H1 (cell line): Measurements from ENCODE around the gene TMEM131L. TPM values are rescaled to one million over a fixed set of nuclear protein-coding genes. Genes with fewer than 3 reads are reported as not detected.

Experiments used
- CTCF ChIA-PET: fragments of 300-600 bp; sonication (Branson Sonifier 250); formaldehyde crosslinking; loops from one replicate; lab custom pipeline; 2021; ENCODE audit not compliant: partially characterized antibody; lab: Charles Lee
- POLR2A ChIA-PET: fragments of 300-600 bp; sonication (Branson Sonifier 250); formaldehyde crosslinking; loops from one replicate; lab custom pipeline; 2021; ENCODE audit warnings: inconsistent platforms; ENCODE audit not compliant: partially characterized antibody; lab: Charles Lee
- DNase-seq, 2 experiments: peaks; one replicate each; pipeline versions ENCODE4 v3.0.0 to v3.0.0-alpha.2; 2010 to 2022; ENCODE audit warnings: low spot score in 2 of 2, low read depth in 1 of 2, mixed read lengths in 1 of 2
- FAIRE-seq: peaks from 2 replicates; lab custom pipeline; 2011; peaks lifted over from hg19 to GRCh38; lab: Jason Lieb, UNC
- H2AFZ ChIP-seq: 2 replicates; pipeline ENCODE4 v1.8.1; 2012; ENCODE audit warnings: low read length, inconsistent platforms
- H2AK5ac ChIP-seq: 2 replicates; pipeline ENCODE4 v1.6.1; 2013; ENCODE audit warnings: low read depth, low read length
- H2BK120ac ChIP-seq: replicated peaks from 2 replicates; pipeline ENCODE3; 2013; ENCODE audit warnings: low read depth, low read length, inconsistent platforms
- H2BK12ac ChIP-seq: 2 replicates; pipeline ENCODE4 v1.6.1; 2013; ENCODE audit warnings: low read depth, low read length
- H2BK15ac ChIP-seq: 2 replicates; pipeline ENCODE4 v1.6.1; 2013; ENCODE audit warnings: low read length
- H2BK20ac ChIP-seq: 2 replicates; pipeline ENCODE4 v1.6.1; 2013; ENCODE audit warnings: low read length
- H2BK5ac ChIP-seq: 2 replicates; pipeline ENCODE4 v1.6.1; 2013; ENCODE audit warnings: low read depth, low read length
- H3K14ac ChIP-seq: 2 replicates; pipeline ENCODE4 v1.6.1; 2013; ENCODE audit warnings: inconsistent platforms; ENCODE audit not compliant: insufficient read length
- H3K18ac ChIP-seq: 2 replicates; pipeline ENCODE4 v1.6.1; 2013; ENCODE audit warnings: low read length; ENCODE audit errors: extremely low read depth
- H3K23ac ChIP-seq: 2 replicates; pipeline ENCODE4 v1.6.1; 2013; ENCODE audit warnings: inconsistent platforms; ENCODE audit not compliant: insufficient read length
- H3K23me2 ChIP-seq: 2 replicates; pipeline ENCODE4 v1.6.1; 2013; ENCODE audit warnings: low read depth, low read length
- H3K27ac ChIP-seq: 2 replicates; pipeline ENCODE4 v1.6.1; 2011; ENCODE audit warnings: low read depth, low read length, inconsistent platforms
- H3K27me3 ChIP-seq, 4 experiments: replicated peaks in 1 of 4; 1 replicate in 1 of 4; 2 replicates in 3 of 4; pipeline versions ENCODE4 v1.6.1 to v1.8.1; 2011 to 2013; ENCODE audit warnings: low read length in 3 of 4, mild to moderate bottlenecking in 3 of 4, inconsistent platforms in 2 of 4, mixed read lengths in 2 of 4, moderate library complexity in 1 of 4; ENCODE audit not compliant: control insufficient read depth in 3 of 4, insufficient read depth in 3 of 4; ENCODE audit errors: extremely low read depth in 1 of 4
- H3K36me3 ChIP-seq, 4 experiments: 2 replicates each; pipeline versions ENCODE4 v1.6.1 to v1.8.1; 2011 to 2013; ENCODE audit warnings: mild to moderate bottlenecking in 4 of 4, low read length in 3 of 4, moderate library complexity in 2 of 4, control low read depth in 1 of 4, inconsistent platforms in 1 of 4; ENCODE audit not compliant: insufficient read depth in 4 of 4, control insufficient read depth in 2 of 4
- H3K4ac ChIP-seq: replicated peaks from 2 replicates; pipeline ENCODE3; 2013; ENCODE audit warnings: low read length, low read depth, mixed read lengths, inconsistent platforms; ENCODE audit not compliant: insufficient read length
- H3K4me1 ChIP-seq, 4 experiments: replicated peaks in 1 of 4; 1 replicate in 1 of 4; 2 replicates in 3 of 4; pipeline versions ENCODE4 v1.6.1 to v1.8.1; 2011 to 2013; ENCODE audit warnings: low read length in 3 of 4, inconsistent platforms in 2 of 4, mixed read lengths in 1 of 4; ENCODE audit not compliant: insufficient read depth in 4 of 4, control insufficient read depth in 3 of 4
- H3K4me2 ChIP-seq, 2 experiments: 2 replicates each; pipeline versions ENCODE4 v1.6.1 to v1.8.1; 2011 to 2013; ENCODE audit warnings: low read depth in 2 of 2, low read length in 2 of 2, control low read depth in 1 of 2, inconsistent platforms in 1 of 2, mild to moderate bottlenecking in 1 of 2; ENCODE audit not compliant: insufficient read depth in 1 of 2
- H3K4me3 ChIP-seq, 4 experiments: fragments of 200-600, 300-600 bp in 1 of 4; sonication (generic), shearing (Covaris generic), sonication (Bioruptor Twin) in 1 of 4; 2 replicates each; pipeline versions ENCODE4 v1.5.1 to v1.8.1; 2011 to 2016; ENCODE audit warnings: low read length in 4 of 4, low read depth in 3 of 4, control low read depth in 2 of 4, inconsistent platforms in 2 of 4, mild to moderate bottlenecking in 2 of 4, mixed read lengths in 1 of 4, moderate library complexity in 1 of 4; ENCODE audit not compliant: insufficient read depth in 2 of 4; ENCODE audit errors: extremely low read depth in 1 of 4
- H3K56ac ChIP-seq: replicated peaks from 2 replicates; pipeline ENCODE3; 2013; ENCODE audit warnings: low read depth, mild to moderate bottlenecking, mixed read lengths, low read length, inconsistent platforms; ENCODE audit not compliant: insufficient read length
- H3K79me1 ChIP-seq: 2 replicates; pipeline ENCODE4 v1.6.1; 2013; ENCODE audit warnings: low read depth, low read length, control low read depth
- H3K79me2 ChIP-seq, 2 experiments: 2 replicates each; pipeline versions ENCODE4 v1.6.1 to v1.8.1; 2012 to 2013; ENCODE audit warnings: low read length in 2 of 2, mild to moderate bottlenecking in 2 of 2, inconsistent platforms in 1 of 2; ENCODE audit not compliant: insufficient read depth in 2 of 2, control insufficient read depth in 1 of 2
- H3K9ac ChIP-seq, 4 experiments: replicated peaks in 1 of 4; 1 replicate in 1 of 4; 2 replicates in 3 of 4; pipeline versions ENCODE4 v1.6.1 to v1.8.1; 2011 to 2013; ENCODE audit warnings: low read depth in 3 of 4, low read length in 3 of 4, control low read depth in 2 of 4, mild to moderate bottlenecking in 2 of 4, moderate library complexity in 2 of 4, inconsistent platforms in 1 of 4; ENCODE audit errors: extremely low read depth in 1 of 4
- H3K9me3 ChIP-seq, 2 experiments: 2 replicates each; pipeline versions ENCODE4 v1.6.1 to v1.8.1; 2012 to 2013; ENCODE audit warnings: mild to moderate bottlenecking in 2 of 2, moderate library complexity in 2 of 2, control low read depth in 1 of 2, inconsistent platforms in 1 of 2, low read depth in 1 of 2, low read length in 1 of 2, mixed read lengths in 1 of 2; ENCODE audit not compliant: insufficient read depth in 2 of 2
- H4K20me1 ChIP-seq, 2 experiments: replicated peaks in 1 of 2; 2 replicates each; pipeline versions ENCODE3 to v1.8.1; 2011 to 2013; ENCODE audit warnings: inconsistent platforms in 2 of 2, low read length in 2 of 2, mild to moderate bottlenecking in 1 of 2; ENCODE audit not compliant: insufficient read depth in 2 of 2, control insufficient read depth in 1 of 2
- H4K5ac ChIP-seq: 2 replicates; pipeline ENCODE4 v1.6.1; 2013; ENCODE audit warnings: low read length, low read depth, mixed read lengths, inconsistent platforms; ENCODE audit not compliant: insufficient read length
- H4K8ac ChIP-seq: 2 replicates; pipeline ENCODE4 v1.8.0; 2013; ENCODE audit warnings: mild to moderate bottlenecking, moderate library complexity, low read length, inconsistent platforms; ENCODE audit not compliant: insufficient read depth; ENCODE audit errors: extremely low read depth
- H4K91ac ChIP-seq: replicated peaks from 2 replicates; pipeline ENCODE3; 2013; ENCODE audit warnings: low read length, mixed read lengths, inconsistent platforms; ENCODE audit not compliant: insufficient read length
- BCL11A ChIP-seq, 2 experiments: IDR thresholded peaks; one replicate each; pipeline ENCODE4 v1.6.1; 2011; ENCODE audit warnings: low read depth in 2 of 2, low read length in 2 of 2, mild to moderate bottlenecking in 2 of 2
- BRCA1 ChIP-seq: IDR thresholded peaks from 2 replicates; pipeline ENCODE4 v1.6.1; 2012; ENCODE audit warnings: low read depth, low read length, improper control_type of control experiment
- E2F6 ChIP-seq: IDR thresholded peaks from 2 replicates; pipeline ENCODE4 v1.6.1; 2012; ENCODE audit warnings: inconsistent platforms
- GABPA ChIP-seq: IDR thresholded peaks from 2 replicates; pipeline ENCODE4 v1.6.1; 2011; ENCODE audit warnings: mild to moderate bottlenecking, low read length, moderate library complexity, borderline replicate concordance; ENCODE audit not compliant: insufficient read depth
- JUN ChIP-seq: IDR thresholded peaks from 2 replicates; pipeline ENCODE4 v1.6.1; 2011; ENCODE audit warnings: low read depth, mild to moderate bottlenecking, improper control_type of control experiment, low read length
- SIX5 ChIP-seq: IDR thresholded peaks from 2 replicates; pipeline ENCODE4 v1.6.1; 2011; ENCODE audit warnings: mild to moderate bottlenecking, low read depth, low read length
- TAF1 ChIP-seq: IDR thresholded peaks from 2 replicates; pipeline ENCODE4 v1.6.1; 2011; ENCODE audit warnings: mild to moderate bottlenecking, low read depth, low read length
- TBP ChIP-seq: IDR thresholded peaks from 2 replicates; pipeline ENCODE4 v1.6.1; 2011; ENCODE audit warnings: low read depth, low read length, improper control_type of control experiment
- TEAD4 ChIP-seq: IDR thresholded peaks from 2 replicates; pipeline ENCODE4 v1.6.1; 2012; ENCODE audit warnings: low read depth, low read length, inconsistent platforms, mixed read lengths
- WGBS, 2 experiments: shearing (Covaris generic) in 1 of 2; methylation state at CpG; one replicate each; pipeline versions ENCODE4 v1.1.6 to v1.1.7; 2013 to 2015; ENCODE audit warnings: low lambda C conversion rate in 2 of 2, mixed read lengths in 2 of 2, inconsistent platforms in 1 of 2, low coverage in 1 of 2, missing lambda C conversion rate in 1 of 2; ENCODE audit not compliant: insufficient replicate concordance in 2 of 2, insufficient coverage in 1 of 2, insufficient read length in 1 of 2; ENCODE audit errors: extremely low coverage in 1 of 2, missing lambda C conversion rate in 1 of 2; 5-methylcytosine and 5-hydroxymethylcytosine counted together
- polyA plus RNA-seq, 7 experiments: library from polyadenylated mRNA; depleted of rRNA in 3 of 7; stranded (reverse) in 5 of 7; unstranded in 2 of 7; fragments of >200 nt in 5 of 7; fragments of 200-250 nt in 2 of 7; gene quantifications; 1 replicate in 5 of 7; 2 replicates in 1 of 7; 4 replicates in 1 of 7; pipeline versions ENCODE4 v1.2.1 to v1.2.3, GENCODE V29; 2011 to 2013; ENCODE audit warnings: missing spikeins in 2 of 7, mixed read lengths in 2 of 7
- total RNA-seq: library from RNA; stranded (reverse); fragmentation: NEBNext Ultra II Directional; extraction: Animal tissue kit (Norgen Biotek cat#: 25700); gene quantifications from 2 replicates; pipeline ENCODE4 v1.2.1, GENCODE V29; 2021
- TF ChIP-seq, protein P1 (sequence below): IDR thresholded peaks from 2 replicates; pipeline ENCODE4 v1.6.1; 2012; ENCODE audit warnings: low read length, inconsistent platforms

TMEM131L gene
- total and polyA plus RNA-seq, 2 of the 8 experiments (the other 6 are each of a cell fraction or from before 2014, with no cell fraction given): 14.3 to 26.1 TPM

GRCh38 chr4:153452658-153453378 lies 13.3 kb upstream of the TMEM131L start:
- 0 out of 2 replicates have a peak, but pooled peaks cover 3% of the 10 kb centered on the region for H3K23me2 ChIP-seq
- no peaks in the 10 kb centered on the region for H3K9me3 ChIP-seq
- ChIA-PET POLR2A (interaction anchor here (0.8 to 2.0 kb wide), 5 partner anchors 11 to 108 kb away, joined by 3 to 13 read pairs (median 3); partner anchors contain the start of genes MND1 and TMEM131L), CTCF (interaction anchor here (1.0 to 1.5 kb wide), 5 partner anchors 12 to 298 kb away, joined by 3 to 5 read pairs (median 3); partner anchors contain the start of gene TMEM131L)
- no peak overlapping the region for H4K5ac ChIP-seq
- no peak overlapping the region for H4K91ac ChIP-seq
- H3K79me1 ChIP-seq: no peaks in the 10 kb centered on the region
- no peak overlapping the region for H3K27ac ChIP-seq
- peaks cover 2 to 11% (median 7%) of the 10 kb centered on the region in 4 experiments; a peak in 5 of 7 replicates for H3K4me1 ChIP-seq
- no peaks in the 10 kb centered on the region; a peak in 1 of 7 replicates for H3K27me3 ChIP-seq
- WGBS, 2 experiments: 75% methylated on average over 1 of the region's 4 CpGs; no CpG with 5 or more reads in 1 of the 2 experiments
- no peak overlapping the region for H3K14ac ChIP-seq
- H2AK5ac ChIP-seq: no peak overlapping the region
- no peak overlapping the region for H2BK12ac ChIP-seq
- H3K79me2 ChIP-seq: no peaks in the 10 kb centered on the region
- no peak overlapping the region for H2BK120ac ChIP-seq
- no peak overlapping the region for H2BK15ac ChIP-seq
- no peaks in the 10 kb centered on the region for H4K20me1 ChIP-seq
- H4K8ac ChIP-seq: no peak overlapping the region
- H3K18ac ChIP-seq: no peak overlapping the region
- H3K36me3 ChIP-seq: no peaks in the 10 kb centered on the region
- no peak for DNase-seq
- no peak overlapping the region for H3K4ac ChIP-seq
- H3K4me2 ChIP-seq: peak overlapping the region; percentile 16 to 33; a peak in 2 of 4 replicates
- FAIRE-seq: peak; percentile 39
- no peak overlapping the region for H3K9ac ChIP-seq
- peak overlapping the region; percentile 87; the same call in 1 of the 2 replicates for H2AFZ ChIP-seq
- H3K56ac ChIP-seq: no peak overlapping the region
- no peak overlapping the region for H3K4me3 ChIP-seq
- no peak overlapping the region for H2BK5ac ChIP-seq
- no peak overlapping the region for H2BK20ac ChIP-seq
- H3K23ac ChIP-seq: no peak overlapping the region
- TF ChIP-seq E2F6: no peak
- TF ChIP-seq TEAD4: no peak
- TF ChIP-seq TBP: no peak
- TF ChIP-seq BCL11A (IDR thresholded peaks at IDR 0.05; ENCODE audit: low read depth in 2 of 2, low read length in 2 of 2): no peak
- TF ChIP-seq TAF1: no peak
- TF ChIP-seq SIX5: no peak
- no peak for TF ChIP-seq GABPA
- TF ChIP-seq BRCA1: no peak
- TF ChIP-seq, protein P1, sequence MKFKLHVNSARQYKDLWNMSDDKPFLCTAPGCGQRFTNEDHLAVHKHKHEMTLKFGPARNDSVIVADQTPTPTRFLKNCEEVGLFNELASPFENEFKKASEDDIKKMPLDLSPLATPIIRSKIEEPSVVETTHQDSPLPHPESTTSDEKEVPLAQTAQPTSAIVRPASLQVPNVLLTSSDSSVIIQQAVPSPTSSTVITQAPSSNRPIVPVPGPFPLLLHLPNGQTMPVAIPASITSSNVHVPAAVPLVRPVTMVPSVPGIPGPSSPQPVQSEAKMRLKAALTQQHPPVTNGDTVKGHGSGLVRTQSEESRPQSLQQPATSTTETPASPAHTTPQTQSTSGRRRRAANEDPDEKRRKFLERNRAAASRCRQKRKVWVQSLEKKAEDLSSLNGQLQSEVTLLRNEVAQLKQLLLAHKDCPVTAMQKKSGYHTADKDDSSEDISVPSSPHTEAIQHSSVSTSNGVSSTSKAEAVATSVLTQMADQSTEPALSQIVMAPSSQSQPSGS: no peak
- no peak for TF ChIP-seq JUN
